Neuronal stem cell (in vitro differentiated cells): ENCODE results near the gene LCA5L.
"Not testable (repeated sequence)": the region's sequence is repeated elsewhere in the genome, so short reads cannot be mapped to it uniquely, and the experiment has no call there.

Experiments
- DNase-seq: peaks from one replicate; pipeline ENCODE4 v3.0.0-alpha.2; 2013; ENCODE audit warnings: low spot score
- H2AFZ ChIP-seq: one replicate; pipeline ENCODE4 v1.6.1; 2013; ENCODE audit warnings: mild to moderate bottlenecking, low read length, inconsistent platforms
- H2AK5ac ChIP-seq: 2 replicates; pipeline ENCODE4 v1.6.1; 2013; ENCODE audit warnings: low read depth, mild to moderate bottlenecking, inconsistent platforms, low read length, moderate library complexity, mixed read lengths
- H2BK120ac ChIP-seq: 2 replicates; pipeline ENCODE4 v1.6.1; 2013; ENCODE audit warnings: low read depth, mild to moderate bottlenecking, inconsistent platforms, low read length, moderate library complexity, mixed read lengths
- H2BK12ac ChIP-seq: one replicate; pipeline ENCODE4 v1.6.1; 2013; ENCODE audit warnings: low read length, inconsistent platforms
- H2BK15ac ChIP-seq: 2 replicates; pipeline ENCODE4 v1.6.1; 2013; ENCODE audit warnings: mild to moderate bottlenecking, low read length, inconsistent platforms, mixed read lengths
- H2BK5ac ChIP-seq: one replicate; pipeline ENCODE4 v1.6.1; 2013; ENCODE audit warnings: inconsistent platforms, mild to moderate bottlenecking, low read length, moderate library complexity
- H3K14ac ChIP-seq: one replicate; pipeline ENCODE4 v1.6.1; 2013; ENCODE audit warnings: low read length, inconsistent platforms
- H3K18ac ChIP-seq: 2 replicates; pipeline ENCODE4 v1.6.1; 2013; ENCODE audit warnings: low read length, inconsistent platforms
- H3K23ac ChIP-seq: 2 replicates; pipeline ENCODE4 v1.6.1; 2013; ENCODE audit warnings: low read depth, mild to moderate bottlenecking, mixed read lengths, low read length, inconsistent platforms; ENCODE audit not compliant: poor library complexity
- H3K27ac ChIP-seq: replicated peaks from 3 replicates; pipeline ENCODE4 v1.5.1; 2013; ENCODE audit warnings: low read length, inconsistent platforms
- H3K27me3 ChIP-seq, 3 experiments: 2 replicates each; pipeline ENCODE4 v1.6.1; 2013; ENCODE audit warnings: low read length in 3 of 3, mild to moderate bottlenecking in 2 of 3, inconsistent platforms in 1 of 3, low read depth in 1 of 3, mixed read lengths in 1 of 3, moderate library complexity in 1 of 3; ENCODE audit not compliant: control insufficient read depth in 3 of 3, insufficient read depth in 3 of 3
- H3K36me3 ChIP-seq, 2 donors: replicated peaks in 1 of 2; 2 replicates each; pipeline ENCODE4 v1.6.1; 2013; ENCODE audit warnings: low read length in 2 of 2; ENCODE audit not compliant: control insufficient read depth in 2 of 2, insufficient read depth in 2 of 2
- H3K4ac ChIP-seq: 2 replicates; pipeline ENCODE4 v1.6.1; 2013; ENCODE audit warnings: inconsistent platforms, mild to moderate bottlenecking, low read length, moderate library complexity
- H3K4me1 ChIP-seq, 2 donors: 1 replicate in 1 of 2; 2 replicates in 1 of 2; pipeline ENCODE4 v1.6.1; 2013; ENCODE audit warnings: low read length in 2 of 2, low read depth in 1 of 2; ENCODE audit not compliant: control insufficient read depth in 2 of 2, insufficient read depth in 1 of 2
- H3K4me2 ChIP-seq: one replicate; pipeline ENCODE4 v1.6.1; 2013; ENCODE audit warnings: mild to moderate bottlenecking, low read length, inconsistent platforms; ENCODE audit not compliant: insufficient read depth, poor library complexity, severe bottlenecking
- H3K4me3 ChIP-seq, 2 donors: 2 replicates each; pipeline ENCODE4 v1.5.1; 2013; ENCODE audit warnings: low read length in 2 of 2, mild to moderate bottlenecking in 2 of 2, inconsistent platforms in 1 of 2, moderate library complexity in 1 of 2
- H3K79me1 ChIP-seq: one replicate; pipeline ENCODE4 v1.6.1; 2013; ENCODE audit warnings: low read depth, mild to moderate bottlenecking, inconsistent platforms, low read length, moderate library complexity
- H3K9ac ChIP-seq: one replicate; pipeline ENCODE4 v1.6.1; 2013; ENCODE audit warnings: mild to moderate bottlenecking, low read depth, low read length, inconsistent platforms; ENCODE audit not compliant: poor library complexity
- H3K9me3 ChIP-seq, 2 donors: replicated peaks in 1 of 2; 2 replicates each; pipeline versions ENCODE3 to v1.6.1; 2013; ENCODE audit warnings: low read length in 2 of 2, mild to moderate bottlenecking in 2 of 2, inconsistent platforms in 1 of 2, low read depth in 1 of 2, mixed read lengths in 1 of 2, moderate library complexity in 1 of 2; ENCODE audit not compliant: control insufficient read depth in 2 of 2, insufficient read depth in 1 of 2
- H4K8ac ChIP-seq: one replicate; pipeline ENCODE4 v1.6.1; 2013; ENCODE audit warnings: low read depth, mild to moderate bottlenecking, inconsistent platforms, low read length, moderate library complexity
- H4K91ac ChIP-seq: one replicate; pipeline ENCODE4 v1.6.1; 2013; ENCODE audit warnings: low read length, low read depth, mild to moderate bottlenecking, inconsistent platforms; ENCODE audit not compliant: poor library complexity
- WGBS, 2 donors: extraction: QIAGEN DNeasy Blood & Tissue Kit; methylation state at CpG; one replicate each; pipeline ENCODE4 v1.1.7; 2013; ENCODE audit warnings: missing lambda C conversion rate in 2 of 2, mixed read lengths in 1 of 2; ENCODE audit not compliant: insufficient read length in 2 of 2, insufficient replicate concordance in 1 of 2; ENCODE audit errors: extremely low coverage in 2 of 2; 5-methylcytosine and 5-hydroxymethylcytosine counted together

LCA5L gene

GRCh38 chr21:39373634-39374033, 71.9 kb downstream of the LCA5L start:
- Histone ChIP-seq H3K4me3 (no peak overlapping the region), H4K91ac (no peak overlapping the region), H3K27me3 (peaks cover 0 to 5% (median 0%) of the 10 kb centered on the region in 3 experiments), H2BK12ac (no peak overlapping the region), H3K9ac (no peak overlapping the region), H2BK15ac (no peak overlapping the region), H3K4ac (no peak overlapping the region), H3K4me1 (peaks cover 0 to 3% of the 10 kb centered on the region in 2 donors), H2BK5ac (no peak overlapping the region), H4K8ac (no peak overlapping the region), H3K27ac (no peak overlapping the region), H3K14ac (no peak overlapping the region), H3K23ac (no peak overlapping the region), H3K9me3 (no peaks in the 10 kb centered on the region), H3K36me3 (no peaks in the 10 kb centered on the region), H3K4me2 (no peak overlapping the region), H2BK120ac (no peak overlapping the region), H2AK5ac (no peak overlapping the region), H3K79me1 (no peaks in the 10 kb centered on the region), H2AFZ (peak overlapping the region; percentile 69), H3K18ac (no peak overlapping the region)
- no peak for DNase-seq
- no CpG with 5 or more reads among the region's 5 CpGs for WGBS, 2 donors

- DNase-seq, H2BK15ac ChIP-seq, H3K36me3 ChIP-seq, H2AK5ac ChIP-seq, H3K27me3 ChIP-seq, H2BK120ac ChIP-seq, H3K18ac ChIP-seq, H3K9me3 ChIP-seq, H3K14ac ChIP-seq, H3K4me2 ChIP-seq, H3K9ac ChIP-seq, H2BK12ac ChIP-seq, H3K4ac ChIP-seq, H2BK5ac ChIP-seq, H3K4me3 ChIP-seq, H3K23ac ChIP-seq, H4K8ac ChIP-seq, H3K4me1 ChIP-seq, H2AFZ ChIP-seq, H3K79me1 ChIP-seq, H4K91ac ChIP-seq, H3K27ac ChIP-seq: not testable (repeated sequence)
- no CpG with 5 or more reads among the region's 7 CpGs for WGBS, 2 donors
Observed at GRCh38 chr21:39369896-39370288, 75.7 kb downstream of the LCA5L start.

DNA sequence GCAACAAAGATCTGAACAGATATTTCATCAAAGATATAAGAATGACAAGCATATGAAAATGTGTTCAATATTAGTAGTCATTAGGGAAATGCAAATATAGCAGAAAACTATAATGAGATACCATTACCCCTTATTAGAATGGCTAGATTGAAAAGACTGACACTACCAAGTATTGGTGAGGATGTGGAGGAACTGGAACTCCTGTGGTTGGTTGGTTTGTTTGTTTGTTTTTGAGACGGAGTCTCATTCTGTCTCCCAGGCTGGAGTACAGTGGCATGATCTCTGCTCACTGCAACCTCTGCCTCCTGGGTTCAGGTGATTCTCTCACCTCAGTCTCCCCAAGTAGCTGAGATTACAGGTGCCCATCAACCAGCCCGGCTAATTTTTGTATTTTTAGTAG, 77.8 kb downstream of the LCA5L start:
- H2BK12ac ChIP-seq: no peak overlapping the region

GRCh38 chr21:39366563-39366962, 79.0 kb downstream of the LCA5L start:
- DNase-seq: no peak
- Histone ChIP-seq H4K91ac (no peak overlapping the region), H3K27me3 (peaks cover 0 to 13% (median 0%) of the 10 kb centered on the region in 3 experiments), H3K4me1 (no peaks in the 10 kb centered on the region), H2BK15ac (no peak overlapping the region), H2BK12ac (no peak overlapping the region), H3K9me3 (no peaks in the 10 kb centered on the region), H4K8ac (no peak overlapping the region), H3K18ac (no peak overlapping the region), H3K9ac (no peak overlapping the region), H3K79me1 (no peaks in the 10 kb centered on the region), H2BK5ac (no peak overlapping the region), H3K4me2 (no peak overlapping the region), H3K4me3 (no peak overlapping the region), H3K27ac (no peak overlapping the region), H2AFZ (no peak overlapping the region), H3K14ac (no peak overlapping the region), H2BK120ac (no peak overlapping the region), H3K23ac (no peak overlapping the region), H3K4ac (no peak overlapping the region), H2AK5ac (no peak overlapping the region), H3K36me3 (no peaks in the 10 kb centered on the region)
- WGBS, 2 donors: no CpG with 5 or more reads among the region's 4 CpGs

More for the DNA sequence above, 77.8 kb downstream of the LCA5L start:
- DNase-seq: no peak
- Histone ChIP-seq H3K27ac (no peak overlapping the region), H3K23ac (no peak overlapping the region), H3K4ac (no peak overlapping the region), H2BK120ac (no peak overlapping the region), H3K9me3 (no peaks in the 10 kb centered on the region), H4K8ac (no peak overlapping the region), H2BK5ac (no peak overlapping the region), H3K14ac (no peak overlapping the region), H3K4me2 (no peak overlapping the region), H3K4me1 (no peaks in the 10 kb centered on the region), H2BK15ac (no peak overlapping the region), H3K4me3 (no peak overlapping the region), H4K91ac (no peak overlapping the region), H3K79me1 (no peaks in the 10 kb centered on the region), H2AK5ac (no peak overlapping the region), H3K18ac (no peak overlapping the region), H3K9ac (no peak overlapping the region), H3K27me3 (peaks cover 0 to 9% (median 0%) of the 10 kb centered on the region in 3 experiments), H2AFZ (no peak overlapping the region), H3K36me3 (no peaks in the 10 kb centered on the region)
- WGBS, 2 donors: no CpG with 5 or more reads among the region's 2 CpGs
